Smooth muscle cell (in vitro differentiated cells): Measurements from ENCODE around the gene KCNQ1. TPM values are rescaled to one million over a fixed set of nuclear protein-coding genes. Genes with fewer than 3 reads are reported as not detected.
A peak's percentile ranks its signal among the peaks of the same experiment; 100 is the strongest.

ENCODE experiments used
- DNase-seq: peaks from one replicate; lab custom pipeline; 2025; ENCODE audit not compliant: unreplicated experiment; lab: John Stamatoyannopoulos, UW
- H2AFZ ChIP-seq: fragments of 200-600 bp; sonication (generic); 2 replicates; pipeline ENCODE4 v1.6.0; 2016; ENCODE audit warnings: antibody characterized with exemption, low read depth, mild to moderate bottlenecking
- H3F3A ChIP-seq: fragments of 200-600 bp; sonication (generic); 2 replicates; pipeline ENCODE4 v1.6.0; 2017; ENCODE audit warnings: antibody characterized with exemption, low read depth
- H3K27ac ChIP-seq: fragments of 200-600 bp; sonication (generic); 2 replicates; pipeline ENCODE4 v1.5.1; 2016; ENCODE audit warnings: low read depth, mild to moderate bottlenecking
- H3K27me3 ChIP-seq: fragments of 200-600 bp; sonication (generic); 2 replicates; pipeline ENCODE4 v1.6.1; 2016; ENCODE audit warnings: low read depth, mild to moderate bottlenecking
- H3K36me3 ChIP-seq: fragments of 200-600 bp; sonication (generic); 2 replicates; pipeline ENCODE4 v1.5.1; 2016; ENCODE audit warnings: low read depth
- H3K4me1 ChIP-seq: fragments of 200-600 bp; sonication (generic); 2 replicates; pipeline ENCODE4 v1.5.1; 2016; ENCODE audit warnings: low read depth
- H3K4me2 ChIP-seq: fragments of 200-600 bp; sonication (generic); 2 replicates; pipeline ENCODE4 v1.6.0; 2016; ENCODE audit warnings: mild to moderate bottlenecking
- H3K4me3 ChIP-seq: fragments of 200-600 bp; sonication (generic); 2 replicates; pipeline ENCODE4 v1.5.1; 2016; ENCODE audit warnings: mild to moderate bottlenecking
- H3K79me2 ChIP-seq: fragments of 200-600 bp; sonication (generic); 2 replicates; pipeline ENCODE4 v1.6.0; 2016; ENCODE audit warnings: low read depth, mild to moderate bottlenecking
- H3K9ac ChIP-seq: fragments of 200-600 bp; sonication (generic); 2 replicates; pipeline ENCODE4 v1.6.0; 2016; ENCODE audit warnings: low read depth
- H3K9me3 ChIP-seq: fragments of 200-600 bp; sonication (generic); replicated peaks from 2 replicates; pipeline ENCODE4 v1.5.1; 2016; ENCODE audit warnings: low read depth
- H4K20me1 ChIP-seq: fragments of 200-600 bp; sonication (generic); 2 replicates; pipeline ENCODE4 v1.6.0; 2016; ENCODE audit warnings: low read depth
- WGBS: methylation state at CpG from one replicate; pipeline ENCODE4 v1.1.7; 2016; ENCODE audit warnings: low lambda C conversion rate; 5-methylcytosine and 5-hydroxymethylcytosine counted together
- polyA plus RNA-seq: library from polyadenylated mRNA; unstranded; fragments of >200 nt; fragmentation: Nextera tagmentation; extraction: Ambion mirVana; gene quantifications from 2 replicates; pipeline ENCODE4 v1.2.1, GENCODE V29; 2016
- total RNA-seq: library from RNA; depleted of rRNA; stranded (reverse); fragments of >200 nt; gene quantifications from 2 replicates; pipeline ENCODE4 v1.2.3, GENCODE V29; 2014
- TF ChIP-seq, protein P1 (sequence below): fragments of 200-600 bp; sonication (generic); IDR thresholded peaks from 2 replicates; pipeline ENCODE4 v1.5.1; 2017; ENCODE audit warnings: borderline replicate concordance, mild to moderate bottlenecking, antibody characterized with exemption; ENCODE audit not compliant: insufficient read depth, poor library complexity, severe bottlenecking

The KCNQ1 gene
- total and polyA plus RNA-seq, 2 experiments from 2014 or later, result 1.3 to 2.3 TPM

DNA sequence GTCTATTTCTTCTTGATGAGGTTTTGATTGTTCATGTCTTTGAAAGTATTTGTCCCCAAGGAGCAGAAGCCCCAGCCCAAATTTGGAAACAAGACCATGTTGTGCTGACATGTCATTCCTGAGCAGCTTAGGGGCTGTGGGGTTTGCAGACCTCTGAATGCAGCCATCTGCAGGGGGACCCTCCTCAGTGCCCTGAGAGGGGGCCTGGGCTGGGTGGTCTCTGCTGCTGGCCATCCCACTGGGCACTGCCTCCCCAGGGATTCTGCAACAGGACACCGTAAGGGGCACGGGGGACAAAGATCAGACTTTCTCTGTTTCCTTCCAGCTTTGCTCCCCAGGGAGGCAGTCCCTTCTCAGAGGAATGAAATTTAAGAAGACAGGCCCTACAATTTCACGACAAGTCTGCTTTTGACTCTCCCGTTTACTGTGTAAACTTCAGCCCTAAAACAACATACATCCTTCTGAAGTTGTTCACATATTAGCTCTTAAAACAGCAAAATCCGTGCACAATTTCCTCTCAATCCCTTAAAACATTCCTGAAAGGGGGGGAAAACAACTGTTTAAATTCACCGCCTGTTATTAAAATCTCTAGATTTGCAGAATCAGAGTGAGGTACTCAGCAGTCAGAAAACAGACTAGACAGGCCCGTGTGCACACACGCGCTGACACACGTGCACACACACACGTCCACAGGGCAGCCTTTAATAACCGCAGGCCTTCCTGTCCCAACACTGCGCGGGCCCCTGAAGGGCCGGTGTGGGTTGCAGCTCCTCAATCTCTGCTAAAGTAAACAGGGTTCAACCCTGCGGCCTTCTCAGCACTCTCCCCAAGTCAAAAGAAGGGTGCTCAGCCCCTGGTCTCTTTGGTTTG, 109.8 kb downstream of the KCNQ1 start:
- no peak overlapping the region for H3K9ac ChIP-seq
- H2AFZ ChIP-seq, result peak overlapping the region; percentile 37
- H3K4me2 ChIP-seq, result peak overlapping the region; percentile 19
- TF ChIP-seq, protein P1, sequence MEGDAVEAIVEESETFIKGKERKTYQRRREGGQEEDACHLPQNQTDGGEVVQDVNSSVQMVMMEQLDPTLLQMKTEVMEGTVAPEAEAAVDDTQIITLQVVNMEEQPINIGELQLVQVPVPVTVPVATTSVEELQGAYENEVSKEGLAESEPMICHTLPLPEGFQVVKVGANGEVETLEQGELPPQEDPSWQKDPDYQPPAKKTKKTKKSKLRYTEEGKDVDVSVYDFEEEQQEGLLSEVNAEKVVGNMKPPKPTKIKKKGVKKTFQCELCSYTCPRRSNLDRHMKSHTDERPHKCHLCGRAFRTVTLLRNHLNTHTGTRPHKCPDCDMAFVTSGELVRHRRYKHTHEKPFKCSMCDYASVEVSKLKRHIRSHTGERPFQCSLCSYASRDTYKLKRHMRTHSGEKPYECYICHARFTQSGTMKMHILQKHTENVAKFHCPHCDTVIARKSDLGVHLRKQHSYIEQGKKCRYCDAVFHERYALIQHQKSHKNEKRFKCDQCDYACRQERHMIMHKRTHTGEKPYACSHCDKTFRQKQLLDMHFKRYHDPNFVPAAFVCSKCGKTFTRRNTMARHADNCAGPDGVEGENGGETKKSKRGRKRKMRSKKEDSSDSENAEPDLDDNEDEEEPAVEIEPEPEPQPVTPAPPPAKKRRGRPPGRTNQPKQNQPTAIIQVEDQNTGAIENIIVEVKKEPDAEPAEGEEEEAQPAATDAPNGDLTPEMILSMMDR, result no peak
- H3F3A ChIP-seq, result no peaks in the 10 kb centered on the region
- 70% methylated on average over 16 of the region's 16 CpGs for whole genome bisulfite sequencing
- no peaks in the 10 kb centered on the region for H4K20me1 ChIP-seq
- H3K36me3 ChIP-seq, result no peaks in the 10 kb centered on the region
- no peak for DNase-seq
- peak overlapping the region; percentile 60 for H3K27ac ChIP-seq
- no peaks in the 10 kb centered on the region for H3K9me3 ChIP-seq
- H3K27me3 ChIP-seq, result no peaks in the 10 kb centered on the region
- H3K79me2 ChIP-seq, result no peaks in the 10 kb centered on the region
- H3K4me3 ChIP-seq, result no peak overlapping the region
- peaks cover 12% of the 10 kb centered on the region for H3K4me1 ChIP-seq

DNA sequence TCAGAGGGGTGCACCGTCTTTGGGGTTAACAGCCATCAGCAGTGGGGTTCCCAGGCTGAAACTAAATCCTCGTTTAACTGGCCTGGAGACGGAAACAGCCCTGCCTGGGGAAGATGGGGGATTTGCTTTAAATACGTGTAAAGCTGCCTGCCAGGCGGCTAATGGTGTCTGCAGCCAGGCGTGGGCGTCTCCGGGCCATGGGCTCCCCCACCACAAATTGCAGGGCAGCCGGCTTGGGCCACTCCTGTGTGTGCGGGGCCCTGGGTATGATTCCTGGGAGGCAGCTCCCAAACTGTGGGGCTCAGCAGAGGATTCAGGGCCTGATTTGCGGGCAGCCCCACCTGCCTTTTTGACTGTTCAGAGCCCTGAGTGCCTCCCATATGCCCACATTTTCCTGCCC, 110.5 kb downstream of the KCNQ1 start:
- TF ChIP-seq, protein P1, result no peak
- H2AFZ ChIP-seq, result no peak overlapping the region
- no peaks in the 10 kb centered on the region for H3K27me3 ChIP-seq
- DNase-seq, result no peak
- peak overlapping the region; percentile 60 for H3K27ac ChIP-seq
- no peaks in the 10 kb centered on the region for H3K9me3 ChIP-seq
- no peak overlapping the region for H3K9ac ChIP-seq
- no peaks in the 10 kb centered on the region for H3K36me3 ChIP-seq
- H3K4me1 ChIP-seq, result peaks cover 12% of the 10 kb centered on the region
- 39% methylated on average over 11 of the region's 11 CpGs for WGBS
- no peak overlapping the region for H3K4me3 ChIP-seq
- H3K79me2 ChIP-seq, result no peaks in the 10 kb centered on the region
- no peaks in the 10 kb centered on the region for H4K20me1 ChIP-seq
- H3K4me2 ChIP-seq, result peak overlapping the region; percentile 19
- no peaks in the 10 kb centered on the region for H3F3A ChIP-seq

DNA sequence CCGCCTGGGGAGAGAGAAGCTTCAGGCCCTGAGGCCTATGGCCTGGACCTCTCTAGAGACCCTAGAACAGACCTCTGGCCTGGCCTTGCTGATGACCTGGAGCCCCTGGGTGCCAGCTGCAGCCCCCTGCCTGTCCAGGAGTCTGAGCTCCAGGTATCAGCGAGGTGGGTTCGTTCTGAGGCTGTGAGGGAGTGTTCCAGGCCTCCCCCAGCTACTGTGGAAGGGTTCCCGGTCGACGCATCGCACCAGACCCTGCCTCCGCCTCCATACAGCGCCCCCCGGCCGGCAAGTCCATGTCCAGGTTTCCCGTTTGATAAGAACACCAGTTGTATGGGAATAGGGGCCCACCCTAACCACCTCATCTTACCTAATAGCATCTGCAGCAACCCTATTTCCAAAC, 111.1 kb downstream of the KCNQ1 start:
- no peak overlapping the region for H3K4me2 ChIP-seq
- no peaks in the 10 kb centered on the region for H3K79me2 ChIP-seq
- no peaks in the 10 kb centered on the region for H4K20me1 ChIP-seq
- H3K27me3 ChIP-seq, result no peaks in the 10 kb centered on the region
- no peak overlapping the region for H3K9ac ChIP-seq
- no peaks in the 10 kb centered on the region for H3K9me3 ChIP-seq
- H3K4me1 ChIP-seq, result peaks cover 12% of the 10 kb centered on the region
- H3K4me3 ChIP-seq, result no peak overlapping the region
- H2AFZ ChIP-seq, result no peak overlapping the region
- no peak for DNase-seq
- 91% methylated on average over 12 of the region's 12 CpGs for WGBS
- H3K27ac ChIP-seq, result peak overlapping the region; percentile 60
- TF ChIP-seq, protein P1, result no peak
- no peaks in the 10 kb centered on the region for H3K36me3 ChIP-seq
- no peaks in the 10 kb centered on the region for H3F3A ChIP-seq
